ENCODE data around the gene FHIT.

The FHIT gene

DNA sequence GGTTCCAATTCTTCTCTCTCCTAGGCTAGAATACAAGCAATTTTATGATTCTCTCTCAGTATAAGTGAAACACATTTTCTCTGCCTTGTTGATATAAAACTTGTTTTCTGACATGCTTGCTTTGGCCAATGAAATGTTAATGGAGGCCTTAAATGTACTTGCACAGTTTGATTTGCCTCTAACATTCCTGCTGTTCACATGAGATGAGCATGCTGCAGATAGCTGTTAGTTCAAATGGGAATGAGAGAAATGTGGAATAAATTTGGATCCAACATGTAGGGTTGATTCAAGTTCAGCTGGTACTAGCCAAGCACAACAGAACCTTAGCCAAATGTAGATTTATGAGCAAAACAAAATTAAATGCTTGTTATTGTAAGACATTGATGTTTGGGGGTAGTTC lies 32.6 kb upstream of the FHIT start:
- POLR2A ChIA-PET (ENCODE audit: low non-redundant PET) = no interaction called here
- no peak overlapping the region for H3K27ac ChIP-seq
- CTCF ChIA-PET = no interaction called here
- no peak for DNase-seq (ENCODE audit: low spot score)
- TF ChIP-seq, protein P1, sequence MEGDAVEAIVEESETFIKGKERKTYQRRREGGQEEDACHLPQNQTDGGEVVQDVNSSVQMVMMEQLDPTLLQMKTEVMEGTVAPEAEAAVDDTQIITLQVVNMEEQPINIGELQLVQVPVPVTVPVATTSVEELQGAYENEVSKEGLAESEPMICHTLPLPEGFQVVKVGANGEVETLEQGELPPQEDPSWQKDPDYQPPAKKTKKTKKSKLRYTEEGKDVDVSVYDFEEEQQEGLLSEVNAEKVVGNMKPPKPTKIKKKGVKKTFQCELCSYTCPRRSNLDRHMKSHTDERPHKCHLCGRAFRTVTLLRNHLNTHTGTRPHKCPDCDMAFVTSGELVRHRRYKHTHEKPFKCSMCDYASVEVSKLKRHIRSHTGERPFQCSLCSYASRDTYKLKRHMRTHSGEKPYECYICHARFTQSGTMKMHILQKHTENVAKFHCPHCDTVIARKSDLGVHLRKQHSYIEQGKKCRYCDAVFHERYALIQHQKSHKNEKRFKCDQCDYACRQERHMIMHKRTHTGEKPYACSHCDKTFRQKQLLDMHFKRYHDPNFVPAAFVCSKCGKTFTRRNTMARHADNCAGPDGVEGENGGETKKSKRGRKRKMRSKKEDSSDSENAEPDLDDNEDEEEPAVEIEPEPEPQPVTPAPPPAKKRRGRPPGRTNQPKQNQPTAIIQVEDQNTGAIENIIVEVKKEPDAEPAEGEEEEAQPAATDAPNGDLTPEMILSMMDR (conservative IDR thresholded peaks at IDR 0.05; ENCODE audit: low read depth) = no peak

DNA sequence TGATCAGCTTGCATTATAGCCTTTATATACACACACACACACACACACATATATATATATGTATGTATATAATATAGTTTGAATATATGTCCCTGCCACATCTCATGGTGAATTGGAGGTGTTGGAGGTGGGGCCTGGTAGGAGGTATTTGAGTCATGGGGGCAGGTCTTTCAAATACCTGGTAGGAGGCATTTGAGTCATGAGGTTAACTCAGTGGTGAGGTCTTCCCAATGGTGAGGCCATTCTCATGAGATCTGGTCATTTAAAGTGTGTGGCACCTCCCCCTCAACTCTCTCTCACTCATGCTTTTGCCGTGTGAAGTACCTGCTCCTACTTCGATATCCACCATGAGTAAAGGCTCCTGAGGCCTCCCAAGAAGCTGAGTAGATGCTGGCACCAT lies 27.5 kb upstream of the FHIT start:
- TF ChIP-seq, protein P1 (conservative IDR thresholded peaks at IDR 0.05; ENCODE audit: low read depth) = no peak
- no peak for DNase-seq (ENCODE audit: low spot score)
- H3K27ac ChIP-seq = no peak overlapping the region
- ChIA-PET CTCF (no interaction called here), POLR2A (ENCODE audit: low non-redundant PET) (no interaction called here)

DNA sequence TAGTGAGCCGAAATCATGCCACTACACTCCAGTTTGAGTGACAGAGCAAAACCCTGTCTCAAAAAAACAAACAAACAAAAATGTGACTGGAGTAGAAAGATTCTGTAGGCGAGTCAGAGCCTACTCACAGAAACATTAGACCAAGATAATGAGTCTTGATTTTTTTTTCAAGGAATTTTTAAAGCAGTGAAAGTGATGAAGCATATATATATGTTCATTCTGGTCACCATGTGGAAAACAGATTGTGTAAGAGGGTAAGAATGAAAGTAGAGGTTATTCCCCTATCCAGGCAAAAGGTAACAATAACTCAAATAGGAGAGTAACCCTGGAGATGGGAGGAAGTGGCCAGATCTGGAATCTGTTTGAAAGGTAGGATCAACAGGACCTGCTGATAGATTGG lies 26.2 kb upstream of the FHIT start:
- ChIA-PET CTCF (no interaction called here), POLR2A (ENCODE audit: low non-redundant PET) (no interaction called here)
- no peak for DNase-seq (ENCODE audit: low spot score)
- TF ChIP-seq, protein P1 (conservative IDR thresholded peaks at IDR 0.05; ENCODE audit: low read depth) = no peak
- no peak overlapping the region for H3K27ac ChIP-seq

GRCh38 chr3:61269435-61269834 lies 18.2 kb upstream of the FHIT start:
- CTCF ChIA-PET = no interaction called here
- TF ChIP-seq, protein P1 (conservative IDR thresholded peaks at IDR 0.05; ENCODE audit: low read depth) = no peak
- POLR2A ChIA-PET (ENCODE audit: low non-redundant PET) = no interaction called here
- H3K27ac ChIP-seq = no peak overlapping the region
- no peak for DNase-seq (ENCODE audit: low spot score)

GRCh38 chr3:61268644-61269043 lies 17.4 kb upstream of the FHIT start:
- no peak for DNase-seq (ENCODE audit: low spot score)
- ChIA-PET POLR2A (ENCODE audit: low non-redundant PET) (no interaction called here), CTCF (no interaction called here)
- H3K27ac ChIP-seq = no peak overlapping the region
- TF ChIP-seq, protein P1 (conservative IDR thresholded peaks at IDR 0.05; ENCODE audit: low read depth) = no peak

DNA sequence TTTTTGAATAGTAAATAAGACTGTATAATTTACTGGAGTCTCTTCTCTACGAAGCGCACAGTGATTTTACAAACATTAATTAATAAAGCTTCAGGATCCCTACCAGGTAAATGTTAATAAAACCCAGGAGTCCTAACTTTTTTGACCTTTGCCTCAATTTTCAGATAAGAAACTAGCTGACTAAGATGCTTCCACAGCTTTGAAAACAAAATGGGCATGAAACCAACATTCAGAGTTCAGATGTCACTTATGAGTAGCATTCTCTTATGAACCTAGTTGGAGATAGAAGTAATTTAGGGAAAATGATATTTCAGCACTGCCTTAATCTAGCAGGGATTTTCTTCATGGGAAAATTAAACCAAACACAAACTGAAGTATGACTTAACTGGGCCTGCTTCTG lies 13.0 kb upstream of the FHIT start:
- CTCF ChIA-PET = no interaction called here
- DNase-seq (ENCODE audit: low spot score) = no peak
- H3K27ac ChIP-seq = no peak overlapping the region
- POLR2A ChIA-PET (ENCODE audit: low non-redundant PET) = no interaction called here
- TF ChIP-seq, protein P1 (conservative IDR thresholded peaks at IDR 0.05; ENCODE audit: low read depth) = no peak

- TF ChIP-seq, protein P1 (conservative IDR thresholded peaks at IDR 0.05; ENCODE audit: low read depth) = no peak
- CTCF ChIA-PET = no interaction called here
- no peak for DNase-seq (ENCODE audit: low spot score)
- POLR2A ChIA-PET (ENCODE audit: low non-redundant PET) = no interaction called here
- no peak overlapping the region for H3K27ac ChIP-seq
These were observed 5.9 kb upstream of the FHIT start for GRCh38 chr3:61257148-61257547.
